ENCODE measurements around the gene ENAM. TPM values are rescaled to one million over a fixed set of nuclear protein-coding genes. Genes with fewer than 3 reads are reported as not detected.

ENAM gene
- 0.89 TPM in 1 of 2 replicates, not detected in the other for total RNA-seq

GRCh38 chr4:70628444-70628843, at the start of gene ENAM:
Gene ENAM (plus strand): TSS chr4:70628744. CDS start chr4:70629501, 757 bp downstream.

GRCh38 chr4:70591955-70592582, 36.5 kb upstream of the ENAM start, which contains the start of gene AMBN:
Gene AMBN (plus strand): TSS chr4:70592256. CDS start chr4:70592359, 103 bp downstream.

GRCh38 chr4:70666369-70666768, 37.8 kb downstream of the ENAM start, which contains the start of gene JCHAIN:
Gene JCHAIN (minus strand): TSS chr4:70666508. CDS start chr4:70666490, 18 bp downstream.

GRCh38 chr4:70687821-70688794, 59.6 kb downstream of the ENAM start, which contains the start of gene UTP3:
Gene UTP3 (plus strand): TSS chr4:70688532. CDS start chr4:70688678, 146 bp downstream.

Other genes starting within 250 kb of the ENAM start
- gene SMR3B, start 245.6 kb upstream of the ENAM start, total RNA-seq = not detected in 2 replicates
- gene OPRPN, start 230.8 kb upstream of the ENAM start, total RNA-seq = not detected in 2 replicates
- not detected in 2 replicates for gene MUC7, start 156.5 kb upstream of the ENAM start, total RNA-seq
- gene AMTN, start 110.2 kb upstream of the ENAM start, total RNA-seq = not detected in 2 replicates
- not detected in 2 replicates for gene AMBN, start 36.5 kb upstream of the ENAM start, total RNA-seq
- not detected in 2 replicates for gene JCHAIN, start 37.8 kb downstream of the ENAM start, total RNA-seq
- 11.4 and 11.9 TPM in 2 replicates for gene UTP3, start 59.8 kb downstream of the ENAM start, total RNA-seq
- 15.0 and 19.0 TPM in 2 replicates for gene RUFY3, start 93.2 kb downstream of the ENAM start, total RNA-seq
- 49.2 and 61.9 TPM in 2 replicates for gene GRSF1, start 211.1 kb downstream of the ENAM start, total RNA-seq

Measured in mesangial cell (primary cell).